NCI-H1417 treated with DMSO at 0.1 percent for 48 hours (cell line): ENCODE data around the gene ASAP2.
"Not testable (repeated sequence)": the region's sequence is repeated elsewhere in the genome, so short reads cannot be mapped to it uniquely, and the experiment has no call there.

Source experiments
- DNase-seq: peaks from one replicate; lab custom pipeline; 2025; lab: John Stamatoyannopoulos, UW

The ASAP2 gene

DNA sequence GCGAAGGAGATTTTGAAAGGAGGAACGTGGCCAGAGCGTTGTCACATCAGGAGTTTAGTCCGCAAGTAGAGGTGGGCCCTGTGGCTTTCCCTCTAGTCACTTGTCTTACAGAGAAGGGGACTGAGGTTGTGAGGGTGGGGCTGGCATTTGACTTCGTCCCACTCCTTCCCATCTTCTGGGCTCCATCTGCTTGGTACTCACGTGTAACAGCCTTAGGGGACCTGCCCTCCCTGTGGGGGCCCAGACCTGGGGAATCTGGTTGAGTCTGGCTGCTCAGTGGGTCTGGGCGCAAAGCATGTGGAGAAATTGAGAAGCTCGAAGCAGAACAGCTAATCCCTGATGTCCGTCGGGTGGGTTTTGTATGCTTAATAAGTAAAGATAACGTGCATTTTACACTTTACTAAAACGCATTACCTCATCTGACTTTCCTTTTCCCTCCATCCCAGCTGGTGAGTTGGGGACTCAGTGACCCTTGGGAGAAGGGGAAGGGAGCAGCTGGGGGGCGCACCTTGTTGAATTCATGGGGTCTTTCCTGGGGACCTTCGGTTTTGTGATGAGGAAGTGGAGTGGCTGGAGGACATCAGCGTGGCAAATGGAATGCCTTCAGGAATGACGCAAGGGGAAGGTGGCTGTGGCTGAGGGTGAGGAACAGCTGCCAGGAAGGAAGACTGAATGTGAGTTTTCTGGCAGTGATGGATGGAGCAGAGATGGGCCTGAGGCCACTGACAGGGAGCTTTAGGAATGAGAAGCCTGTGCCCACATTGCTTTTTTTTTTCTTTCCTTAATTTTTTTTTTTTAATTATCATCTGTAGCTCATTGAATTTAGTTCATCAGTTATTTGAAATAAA is 44.8 kb downstream of the ASAP2 start:
- no peak for DNase-seq

DNA sequence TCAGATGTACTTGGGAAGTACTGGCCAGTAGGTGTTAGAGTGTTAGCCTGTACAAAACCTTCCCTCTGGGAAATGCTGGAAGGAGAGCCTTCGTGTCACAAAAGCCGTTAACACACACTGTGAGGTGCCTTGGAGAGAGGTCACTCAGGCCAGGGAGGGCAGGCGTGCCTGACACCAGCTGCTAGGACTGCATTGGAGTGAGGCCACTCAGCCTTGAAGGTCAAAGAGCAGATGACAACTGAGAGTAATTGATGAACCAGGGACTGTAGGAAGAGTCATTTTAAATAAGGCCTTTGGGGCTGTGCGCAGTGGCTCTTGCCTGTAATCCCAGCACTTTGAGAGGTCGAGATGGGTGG is 45.4 kb downstream of the ASAP2 start:
- DNase-seq, result no peak

DNA sequence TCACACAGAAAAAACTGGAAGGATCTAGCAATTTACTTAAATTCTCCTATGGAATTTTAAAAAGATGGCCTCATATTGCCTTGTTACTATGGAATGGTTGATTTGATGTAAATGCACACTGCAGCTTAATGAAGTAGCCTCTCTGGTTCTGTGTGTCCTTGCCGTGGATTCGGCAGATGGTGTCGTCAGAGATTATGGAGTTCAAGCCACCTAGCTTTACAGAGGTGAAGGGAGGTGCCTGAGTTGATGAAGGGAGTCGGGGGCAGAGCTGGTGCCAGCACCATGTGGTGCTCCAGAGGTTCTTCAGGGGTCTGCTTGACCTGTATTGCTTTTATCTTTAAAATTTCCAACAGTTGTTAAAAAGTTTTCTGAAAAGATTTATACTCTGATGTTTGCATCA is 48.8 kb downstream of the ASAP2 start:
- no peak for DNase-seq

DNA sequence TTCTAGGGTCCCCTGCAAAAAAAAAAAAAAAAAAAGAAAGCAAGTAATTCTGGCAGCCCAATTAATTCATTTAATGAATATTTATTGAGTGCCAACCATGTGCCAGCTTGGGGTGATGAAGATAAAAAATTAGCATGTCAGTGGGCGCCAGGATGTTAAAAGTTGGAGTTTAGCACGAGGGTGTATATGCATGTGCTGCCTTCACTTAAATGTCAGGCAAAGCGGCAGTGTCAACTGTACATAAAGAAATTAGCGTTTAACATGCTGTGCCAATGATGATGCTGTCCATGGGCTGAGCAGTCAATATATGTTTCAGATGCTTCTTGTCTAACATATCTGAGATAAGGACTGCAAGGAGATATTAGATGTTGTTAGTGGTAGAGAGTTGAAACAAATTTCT is 49.5 kb downstream of the ASAP2 start:
- DNase-seq, result no peak

DNA sequence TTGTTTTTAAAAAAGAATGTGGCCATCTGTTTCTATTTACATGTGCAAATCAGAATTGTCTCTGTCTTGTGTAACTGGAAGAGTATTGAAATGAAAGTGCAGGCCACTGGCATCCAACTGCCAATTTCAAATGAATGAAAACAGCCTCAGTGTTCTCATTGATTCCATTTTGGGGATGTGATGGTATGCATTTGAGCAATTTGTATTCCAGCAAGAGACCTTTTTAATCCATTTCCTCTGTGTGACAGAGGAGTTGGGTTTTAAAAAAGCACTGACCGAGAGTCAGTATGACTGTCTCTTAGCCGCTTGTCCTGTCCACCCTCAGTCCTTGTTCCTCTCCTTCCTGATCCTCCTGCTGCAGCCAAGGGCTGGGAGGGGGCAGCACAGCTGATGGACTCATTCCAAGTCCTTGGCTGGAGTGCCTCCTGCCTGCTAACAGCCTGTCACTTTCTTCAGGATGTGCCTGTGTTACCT is 50.0 kb downstream of the ASAP2 start:
- no peak for DNase-seq

DNA sequence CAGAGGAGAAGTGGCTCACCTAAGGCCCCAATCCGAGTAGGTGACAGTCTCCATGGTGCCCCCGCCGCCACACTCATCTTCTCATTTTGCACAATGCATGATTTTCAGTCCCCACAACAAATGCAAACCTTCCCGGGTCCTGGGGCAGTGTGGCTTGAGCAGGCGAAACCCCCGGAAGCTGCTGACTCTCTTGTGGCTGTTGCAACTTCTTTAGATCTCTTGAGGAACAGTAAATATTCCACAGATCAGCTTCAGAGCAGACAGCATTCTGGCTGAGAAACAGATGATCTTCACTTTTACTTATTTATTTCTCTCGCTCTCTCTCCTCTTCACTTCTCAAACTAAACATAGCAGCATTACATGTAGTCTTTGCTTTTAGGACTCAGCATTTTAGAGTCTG is 51.9 kb downstream of the ASAP2 start:
- no peak for DNase-seq

DNA sequence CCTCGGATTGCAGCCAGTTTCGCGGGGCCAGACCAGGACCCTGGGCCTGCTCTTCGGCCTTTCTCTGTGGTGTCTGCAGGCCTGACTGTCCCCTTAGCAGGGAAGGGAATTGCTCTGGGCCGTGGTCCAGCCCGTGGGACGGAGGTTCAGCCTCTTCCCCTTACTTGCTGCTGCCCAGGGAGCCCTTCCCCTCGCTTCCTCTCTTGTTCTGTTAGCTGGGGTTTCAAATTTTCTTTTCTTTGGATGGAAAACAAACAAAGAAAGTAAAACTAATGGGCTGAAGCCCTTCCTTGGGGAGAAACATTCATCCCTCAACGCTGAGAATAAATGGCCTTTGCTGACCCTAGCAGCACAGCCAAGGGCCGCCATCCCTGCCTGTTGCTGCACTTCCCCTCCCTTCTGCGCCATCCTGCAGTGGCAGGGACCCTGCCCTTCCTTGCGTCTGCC is 52.4 kb downstream of the ASAP2 start:
- no peak for DNase-seq

DNA sequence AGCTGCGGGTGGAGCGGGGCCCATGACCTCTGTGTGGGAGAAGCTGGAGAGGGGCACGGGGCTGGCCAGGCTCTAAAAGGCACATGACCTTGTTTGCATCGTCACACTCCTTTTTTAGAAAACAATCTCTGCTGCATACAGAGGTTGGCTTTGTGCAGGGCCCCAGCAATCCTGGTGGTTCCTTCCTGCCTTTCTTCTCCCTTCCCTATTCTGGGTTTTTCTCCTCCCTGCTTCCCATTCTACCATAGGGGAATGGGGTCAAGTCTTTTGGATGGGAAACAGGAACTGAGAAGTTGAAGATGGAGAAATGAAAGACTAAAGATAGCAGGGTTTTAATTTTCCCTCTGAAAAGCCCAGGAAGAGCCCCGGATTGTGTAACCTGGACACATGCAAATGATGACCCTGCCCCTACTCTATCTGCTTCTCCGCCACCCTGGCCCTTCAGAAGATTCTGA is 53.9 kb downstream of the ASAP2 start:
- no peak for DNase-seq

DNA sequence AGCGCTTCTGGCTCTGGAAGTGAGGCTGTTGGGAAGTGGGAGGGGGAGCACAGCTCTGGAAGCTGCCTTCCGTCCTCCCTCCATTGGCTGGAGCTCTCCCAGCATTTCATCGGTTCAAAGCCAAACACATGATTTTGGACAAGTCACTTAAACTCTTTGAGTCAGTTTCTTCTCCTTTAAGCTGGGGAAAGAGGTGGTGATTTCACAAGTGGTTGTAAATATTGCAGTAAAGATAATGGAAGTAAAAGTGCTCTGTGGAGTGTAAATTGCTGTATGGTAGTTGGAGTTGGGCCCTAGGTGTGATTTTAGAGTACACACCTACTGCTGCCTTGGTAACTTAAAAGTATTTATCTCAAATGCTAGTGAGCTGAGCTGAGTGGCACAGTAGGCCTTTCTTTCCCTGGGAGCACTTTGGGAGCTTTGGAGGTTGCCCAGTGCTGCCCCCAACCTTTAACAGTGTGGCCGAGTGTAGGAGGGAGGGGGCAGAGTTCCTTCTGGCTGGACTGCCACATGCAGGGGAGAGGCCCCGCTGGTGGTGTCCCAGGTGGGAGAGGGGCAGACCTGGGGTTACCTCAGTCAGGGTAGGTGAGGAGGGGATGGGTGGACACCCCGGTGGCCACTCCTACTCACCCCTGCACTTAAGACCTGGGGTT is 54.7 kb downstream of the ASAP2 start:
- no peak for DNase-seq

DNA sequence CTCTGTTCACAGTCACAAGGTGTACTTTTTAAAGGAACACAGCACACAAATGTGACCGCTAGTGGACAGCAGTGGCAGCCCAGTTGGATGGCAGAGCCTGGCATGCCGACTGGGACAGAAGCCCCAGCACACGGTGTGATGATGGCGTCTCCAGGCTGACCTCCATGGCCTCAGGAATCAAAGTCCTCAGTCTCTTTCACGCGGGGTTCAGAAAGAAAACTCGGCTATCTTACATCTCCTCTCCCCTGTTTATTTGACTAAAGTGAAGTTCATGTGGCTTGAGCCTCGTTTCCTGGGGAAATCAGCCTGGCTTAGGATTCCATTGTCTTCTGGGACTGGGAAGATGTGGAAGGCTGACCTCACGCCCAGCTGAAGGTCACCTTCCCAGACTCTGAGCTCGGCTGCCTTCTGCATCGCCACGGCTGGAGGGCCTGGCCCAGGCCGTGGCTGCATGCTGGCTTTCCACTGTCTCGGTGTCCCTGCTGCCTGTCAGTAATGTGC is 56.1 kb downstream of the ASAP2 start:
- no peak for DNase-seq

DNA sequence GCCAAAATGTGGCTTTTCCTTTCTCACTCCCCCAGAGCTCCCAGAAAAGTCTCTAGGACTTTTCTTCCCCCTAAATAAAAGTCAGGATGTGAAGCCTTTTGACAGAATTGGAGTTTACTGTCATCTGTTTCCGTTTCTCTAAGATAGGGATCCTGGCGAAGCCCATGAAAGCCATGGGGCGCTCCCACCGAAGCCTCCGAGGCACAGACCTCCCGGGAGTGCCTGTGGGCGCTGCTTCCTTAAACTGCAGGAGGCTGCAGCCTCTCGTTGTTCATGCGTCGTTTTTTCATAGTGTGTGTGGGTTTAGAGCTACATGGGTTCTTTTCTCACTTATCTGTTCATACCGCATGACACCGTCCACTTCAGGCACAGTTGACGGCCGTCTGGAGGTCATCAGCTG is 56.8 kb downstream of the ASAP2 start:
- no peak for DNase-seq

DNA sequence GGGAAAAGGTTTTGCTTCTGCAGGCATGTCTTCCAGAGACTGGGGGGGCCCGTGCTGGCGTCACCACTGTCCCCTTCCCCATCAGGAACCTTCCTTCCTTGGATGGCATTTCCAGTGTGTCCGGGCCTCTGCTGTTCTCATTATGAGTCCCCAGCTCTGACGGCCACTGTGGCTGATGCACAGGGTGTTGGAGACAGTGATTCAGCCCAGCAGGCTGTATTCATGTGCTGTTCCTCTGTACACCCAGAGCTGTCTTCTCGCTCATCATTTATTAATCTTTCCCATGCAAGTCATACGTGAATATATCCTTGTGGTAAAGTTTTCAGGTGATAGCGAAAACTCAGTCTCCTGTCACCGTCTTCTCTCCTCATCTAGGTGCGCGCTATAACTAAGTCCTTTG is 57.7 kb downstream of the ASAP2 start:
- DNase-seq, result no peak

DNA sequence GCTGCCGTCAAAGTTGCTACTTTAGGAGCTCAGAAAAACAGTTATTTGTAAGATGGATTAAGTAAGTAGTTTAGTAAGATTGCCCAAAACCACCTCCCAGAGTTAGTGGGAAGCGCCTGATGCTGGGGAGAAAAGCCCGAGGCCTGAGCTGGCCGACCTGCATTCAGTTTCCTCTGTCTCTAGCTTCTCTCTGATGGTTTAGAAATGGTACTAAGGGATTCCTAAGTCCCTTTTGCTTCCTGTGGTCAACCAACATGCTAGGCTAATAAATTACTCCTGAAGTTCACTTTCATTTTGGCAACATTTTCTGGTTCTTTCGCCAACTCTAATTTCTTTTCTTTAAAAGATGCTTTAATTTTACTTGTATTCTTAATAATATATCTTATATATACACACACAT is 60.1 kb downstream of the ASAP2 start:
- no peak for DNase-seq

DNA sequence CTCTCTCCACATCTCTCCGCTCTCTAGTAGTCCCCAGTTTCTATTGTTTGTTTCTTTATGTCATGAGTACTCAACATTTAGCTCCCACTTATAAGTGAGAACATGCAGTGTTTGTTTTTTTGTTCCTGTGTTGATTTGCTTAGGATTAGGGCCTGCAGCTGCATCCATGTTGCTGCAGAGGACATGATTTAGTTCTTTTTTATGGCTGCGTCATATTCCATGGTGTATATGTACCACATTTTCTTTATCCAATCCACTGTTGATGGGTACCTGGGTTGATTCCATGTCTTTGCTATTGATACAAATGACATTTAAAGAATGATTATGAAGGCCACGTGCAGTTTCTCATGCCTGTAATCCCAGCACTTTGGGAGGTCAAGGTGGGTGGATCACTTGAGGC is 60.7 kb downstream of the ASAP2 start:
- not testable (repeated sequence) for DNase-seq

DNA sequence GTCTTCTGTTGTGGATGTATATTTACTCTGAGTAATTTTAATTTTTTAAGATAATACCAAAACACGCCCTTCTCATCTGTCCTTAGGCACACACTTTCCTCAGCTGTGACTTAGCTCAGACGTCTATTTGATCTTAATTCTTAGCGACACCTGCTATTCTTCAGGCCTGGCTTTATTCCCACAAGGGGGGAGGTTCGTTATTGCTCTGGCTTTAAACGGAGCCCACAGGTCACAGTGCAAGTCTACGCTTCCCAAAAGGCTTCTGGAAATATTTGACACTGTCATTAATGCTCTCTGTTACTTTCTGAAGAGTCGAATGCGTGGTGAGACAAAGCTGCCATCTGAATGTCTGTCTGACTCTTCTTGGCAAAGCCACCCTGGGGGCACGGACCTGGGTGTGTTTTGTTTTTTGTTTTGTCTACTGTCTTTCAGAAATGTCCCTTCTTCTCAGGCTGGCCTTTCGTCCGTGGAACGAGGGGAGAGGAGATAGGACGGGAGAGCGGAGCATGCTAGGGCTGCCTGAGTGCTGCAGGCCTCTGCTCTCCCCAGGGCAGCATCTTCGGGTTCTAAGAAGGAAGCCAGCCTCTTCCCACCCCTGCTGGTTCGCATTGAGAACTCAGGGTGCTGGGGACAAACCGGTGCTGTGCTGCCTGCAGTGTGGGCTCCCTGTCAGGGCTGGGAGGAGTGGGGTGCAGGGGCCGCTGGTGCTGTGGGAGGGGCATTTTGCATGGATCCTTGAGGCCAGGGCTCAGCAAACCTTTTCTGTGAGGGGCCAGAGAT is 61.9 kb downstream of the ASAP2 start:
- no peak for DNase-seq

DNA sequence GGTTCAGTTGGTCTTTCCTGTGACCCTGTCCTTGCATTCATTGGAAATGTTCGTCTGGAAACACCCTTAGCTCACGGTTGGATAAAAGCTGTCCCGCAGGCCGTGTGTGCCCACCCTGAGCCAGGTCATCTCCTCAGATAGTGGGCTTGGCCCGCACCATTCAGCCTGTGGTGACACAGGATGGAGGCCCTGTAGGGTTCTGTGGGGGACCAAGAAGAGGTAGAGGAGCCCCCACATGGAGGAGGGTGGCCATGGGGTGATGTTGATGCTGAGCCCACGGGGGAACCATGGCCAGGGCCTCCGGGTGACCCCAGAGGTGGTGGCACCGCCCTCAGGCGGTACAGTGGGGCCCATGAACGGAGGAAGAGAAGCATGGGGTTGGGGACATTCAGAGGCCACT is 62.7 kb downstream of the ASAP2 start:
- no peak for DNase-seq

DNA sequence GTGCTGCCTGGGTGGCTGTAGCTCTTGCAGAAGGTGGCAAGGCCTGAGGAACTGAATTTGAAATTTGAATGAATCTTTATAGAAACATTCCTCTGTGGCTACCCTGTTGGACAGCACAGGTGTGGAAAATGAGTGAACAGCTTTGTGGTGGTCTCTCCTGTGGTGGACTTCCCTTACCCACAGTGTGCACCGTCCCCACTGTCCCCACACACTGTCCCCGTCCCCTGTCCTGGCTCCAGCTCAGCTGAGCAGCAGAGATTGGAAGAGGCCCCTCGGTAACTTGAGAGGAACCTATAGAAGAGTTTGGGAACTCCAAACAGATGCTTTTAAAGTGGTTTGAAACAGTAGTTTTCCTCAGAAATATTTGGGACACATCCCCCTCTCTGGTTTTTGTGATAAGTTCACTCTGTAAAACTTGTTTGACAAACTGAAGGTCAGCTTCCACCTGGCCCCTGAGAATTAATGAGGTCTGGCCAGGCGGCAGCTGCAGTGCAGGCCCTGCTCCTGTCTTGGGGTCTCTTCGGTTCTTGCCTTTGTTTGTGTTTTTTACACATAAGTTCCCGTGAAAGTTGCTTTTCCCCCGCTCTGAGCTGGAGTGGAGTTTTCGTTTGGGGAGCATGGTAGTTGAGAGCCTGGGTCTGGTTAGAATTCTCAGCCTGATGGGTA is 63.2 kb downstream of the ASAP2 start:
- DNase-seq, result no peak

DNA sequence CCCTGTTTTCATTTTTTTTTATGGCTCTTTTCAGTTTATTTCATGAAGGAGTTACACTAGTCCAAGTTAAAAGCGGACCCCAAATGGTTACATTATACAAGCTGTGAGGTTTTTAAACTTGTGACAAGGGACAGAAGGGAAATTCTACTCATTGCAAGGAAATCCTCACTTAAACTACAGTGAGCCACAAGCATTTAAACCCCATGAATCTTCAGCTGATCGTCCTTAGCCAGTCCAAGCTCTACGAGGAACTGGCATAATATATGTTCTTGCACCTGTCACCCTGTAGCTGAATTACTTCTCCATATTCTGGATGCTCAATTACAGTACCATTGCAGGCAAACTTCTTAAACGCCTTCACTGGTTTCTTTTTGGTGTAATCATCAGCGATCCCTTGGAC is 64.5 kb downstream of the ASAP2 start:
- DNase-seq, result no peak

DNA sequence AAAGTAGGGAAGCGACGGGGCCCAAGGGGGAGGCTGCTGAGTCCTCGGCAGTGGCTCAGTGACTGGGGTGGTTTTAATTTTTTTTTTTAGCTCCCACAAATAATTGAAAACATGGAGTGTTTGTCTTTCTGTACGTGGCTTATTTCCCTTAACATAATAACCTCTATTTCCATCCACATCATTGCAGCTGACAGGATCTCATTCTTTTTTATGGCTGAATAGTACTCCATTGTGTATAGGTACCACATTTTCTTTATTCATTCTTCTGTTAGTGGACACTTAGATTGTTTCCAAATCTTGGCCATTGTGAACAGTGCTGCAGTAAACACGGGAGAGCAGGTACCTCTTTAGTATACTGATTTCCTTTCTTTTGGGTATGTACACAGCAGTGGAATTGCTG is 65.1 kb downstream of the ASAP2 start:
- DNase-seq, result no peak

DNA sequence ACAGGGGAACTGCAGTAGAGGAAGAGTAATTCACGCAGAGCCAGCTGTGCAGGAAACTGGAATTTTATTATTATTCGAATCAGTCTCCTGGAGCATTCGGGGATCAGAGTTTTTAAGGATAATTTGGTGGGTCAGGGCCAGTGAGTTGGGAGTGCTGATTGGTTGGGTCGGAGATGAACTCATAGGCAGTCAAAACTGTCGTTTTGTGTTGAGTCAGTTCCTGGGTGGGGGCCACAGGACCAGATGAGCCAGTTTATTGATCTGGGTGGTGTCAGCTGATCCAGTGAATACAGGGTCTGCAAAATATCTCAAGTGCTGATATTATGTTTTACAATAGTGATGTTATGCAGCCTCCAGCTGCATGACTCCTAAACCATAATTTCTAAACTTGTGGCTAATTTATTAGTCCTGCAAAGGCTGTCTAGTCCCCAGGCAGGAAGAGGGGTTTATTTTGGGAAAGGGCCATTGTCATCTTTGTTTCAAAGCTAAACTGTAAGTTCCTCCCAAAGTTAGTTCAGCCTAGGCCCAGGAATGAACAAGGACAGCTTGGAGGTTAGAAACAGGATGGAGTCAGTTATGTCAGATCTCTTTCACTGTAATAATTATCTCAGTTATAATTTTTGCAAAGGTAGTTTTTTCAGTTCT is 67.0 kb downstream of the ASAP2 start:
- no peak for DNase-seq

DNA sequence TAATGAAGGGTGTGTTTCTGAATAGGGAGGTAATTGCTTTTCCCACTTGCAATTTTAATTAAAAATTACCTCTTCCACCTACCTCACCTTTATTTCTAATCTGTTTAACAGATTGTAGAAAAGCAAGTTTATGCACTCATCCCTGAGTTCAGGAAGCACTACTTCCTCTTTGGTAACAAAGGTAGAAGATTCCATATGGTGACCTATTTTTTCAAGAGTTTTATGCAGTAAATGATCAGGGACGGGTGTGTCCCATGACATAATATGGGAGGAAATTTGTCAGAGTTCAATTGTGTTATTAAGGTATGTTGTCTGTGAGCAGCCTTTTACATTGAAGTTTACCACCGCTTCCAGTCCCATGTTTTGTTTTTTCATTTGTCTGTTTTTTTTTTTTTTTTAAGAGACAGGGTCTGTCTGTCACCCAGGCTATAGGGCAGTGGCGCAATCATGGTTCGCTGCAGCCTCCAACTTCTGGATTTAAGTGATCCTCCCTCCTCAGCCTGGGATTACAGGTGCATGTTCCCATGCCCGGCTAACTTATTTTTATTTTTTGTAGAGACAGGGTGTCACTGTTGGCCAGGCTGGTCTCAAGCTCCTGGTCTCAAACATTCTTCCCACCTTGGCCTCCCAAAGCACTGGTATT is 68.2 kb downstream of the ASAP2 start:
- DNase-seq, result no peak
